Measurements from ENCODE around the gene PHACTR3. TPM values are rescaled to one million over a fixed set of nuclear protein-coding genes. Genes with fewer than 3 reads are reported as not detected.

PHACTR3 gene
- total and polyA plus RNA-seq, 2 donors (not counting 3 experiments of a cell fraction or from before 2014, with no cell fraction given): not detected

- H3K27me3 ChIP-seq (ENCODE audit: control insufficient read depth in 2 of 2, insufficient read depth in 2 of 2, low read length in 2 of 2): no peaks in the 10 kb centered on the region
- FAIRE-seq (no peak), DNase-seq (ENCODE audit: low read depth, low spot score) (no peak)
- no peak overlapping the region for H2AFZ ChIP-seq (ENCODE audit: low read depth, low read length)
- H3K79me2 ChIP-seq (ENCODE audit: control insufficient read depth, insufficient read depth, low read length): no peaks in the 10 kb centered on the region
- no peak overlapping the region for H3K4me2 ChIP-seq (ENCODE audit: insufficient read depth, low read length)
- CTCF ChIA-PET: no interaction called here
- BruUV-seq (replicated peaks): no TSS peak
- H3K9ac ChIP-seq (replicated peaks; ENCODE audit: extremely low read depth, insufficient read depth, low read length): no peak overlapping the region
- H3K9me3 ChIP-seq (replicated peaks; ENCODE audit: control insufficient read depth, insufficient read depth, low read length): peaks cover 3% of the 10 kb centered on the region
- no peaks in the 10 kb centered on the region for H3K36me3 ChIP-seq (ENCODE audit: control insufficient read depth in 2 of 2, extremely low read depth in 1 of 2, insufficient read depth in 2 of 2, low read length in 2 of 2)
- intact Hi-C loops (cut with micrococcal nuclease): no loop called here
- H3K4me3 ChIP-seq (replicated peaks in 1 of 3; ENCODE audit: insufficient read depth in 1 of 3, low read depth in 1 of 3, low read length in 3 of 3): no peak overlapping the region
- H3K4me1 ChIP-seq (ENCODE audit: control insufficient read depth, extremely low read depth, insufficient read depth, low read length): no peaks in the 10 kb centered on the region
- H3K27ac ChIP-seq (ENCODE audit: insufficient read depth, low read depth, low read length): no peak overlapping the region
- no peaks in the 10 kb centered on the region for H4K20me1 ChIP-seq (replicated peaks; ENCODE audit: control insufficient read depth, extremely low read depth, insufficient read depth, low read length)
- H3K9me1 ChIP-seq (replicated peaks; ENCODE audit: control insufficient read depth, extremely low read depth, insufficient read depth, low read length): no peaks in the 10 kb centered on the region
- POLR2A ChIA-PET: no interaction called here
- dilution Hi-C loops (cut with MboI; ENCODE audit: extremely low pct_ligation_motif_present, low sequenced_read_pairs): no loop called here
- TF ChIP-seq CTCF (IDR thresholded peaks at IDR 0.05; ENCODE audit: extremely low read depth in 1 of 2, insufficient read depth in 1 of 2, low read depth in 1 of 2, low read length in 2 of 2) (no peak), EZH2 (IDR thresholded peaks at IDR 0.05; ENCODE audit: borderline replicate concordance, low read depth, low read length, severe bottlenecking) (no peak), POLR2A (IDR thresholded peaks at IDR 0.05; ENCODE audit: low read depth, low read length) (no peak), MAX (IDR thresholded peaks at IDR 0.05; ENCODE audit: insufficient read depth, insufficient read length) (no peak), POLR2AphosphoS5 (IDR thresholded peaks at IDR 0.05; ENCODE audit: insufficient read depth, low read depth, low read length) (no peak), JUN (IDR thresholded peaks at IDR 0.05; ENCODE audit: borderline replicate concordance, insufficient read depth, insufficient read length, low read depth) (no peak), GATA2 (IDR thresholded peaks at IDR 0.05; ENCODE audit: insufficient read depth, insufficient read length, low read depth, low read length) (no peak), FOS (IDR thresholded peaks at IDR 0.05; ENCODE audit: borderline replicate concordance, insufficient read depth, low read length) (no peak)
Measured at GRCh38 chr20:59662856-59663512, 58.6 kb downstream of the PHACTR3 start.
